Endothelial cell of umbilical vein (primary cell): ENCODE results near the gene AUTS2. TPM values are rescaled to one million over a fixed set of nuclear protein-coding genes. Genes with fewer than 3 reads are reported as not detected.

ENCODE experiments used
- BruUV-seq: library from RNA; stranded (reverse); fragments of 400-500 nt; replicated peaks from 2 replicates; lab custom pipeline; 2021; lab: Mats Ljungman, UMichigan
- CTCF ChIA-PET: fragments of 300-600, 350-600 bp; sonication (Branson Sonifier 250); formaldehyde crosslinking; loops from one replicate; lab custom pipeline; 2021; ENCODE audit warnings: antibody characterized with exemption, inconsistent platforms; lab: Charles Lee
- POLR2A ChIA-PET: fragments of 300-600, 350-600 bp; sonication (Branson Sonifier 250); formaldehyde crosslinking; loops from one replicate; lab custom pipeline; 2021; ENCODE audit warnings: antibody characterized with exemption, inconsistent platforms; lab: Charles Lee
- DNase-seq: peaks from one replicate; pipeline ENCODE4 v3.0.0-alpha.2; 2011; ENCODE audit warnings: low read depth, low spot score
- FAIRE-seq: peaks from 2 replicates; lab custom pipeline; 2011; peaks lifted over from hg19 to GRCh38; lab: Jason Lieb, UNC
- H2AFZ ChIP-seq: 2 replicates; pipeline ENCODE4 v1.6.0; 2012; ENCODE audit warnings: low read depth, low read length, control low read depth, inconsistent platforms
- H3K27ac ChIP-seq: 2 replicates; pipeline ENCODE4 v1.5.1; 2011; ENCODE audit warnings: low read depth, mild to moderate bottlenecking, control low read depth, low read length, moderate library complexity; ENCODE audit not compliant: insufficient read depth
- H3K27me3 ChIP-seq, 2 experiments: 2 replicates each; pipeline versions ENCODE4 v1.6.0 to v1.6.1; 2011; ENCODE audit warnings: low read length in 2 of 2, mixed read lengths in 1 of 2; ENCODE audit not compliant: control insufficient read depth in 2 of 2, insufficient read depth in 2 of 2
- H3K36me3 ChIP-seq, 2 experiments: 2 replicates in 1 of 2; 3 replicates in 1 of 2; pipeline ENCODE4 v1.5.1; 2011; ENCODE audit warnings: low read length in 2 of 2, mild to moderate bottlenecking in 1 of 2, moderate library complexity in 1 of 2; ENCODE audit not compliant: control insufficient read depth in 2 of 2, insufficient read depth in 2 of 2; ENCODE audit errors: extremely low read depth in 1 of 2
- H3K4me1 ChIP-seq: 3 replicates; pipeline ENCODE4 v1.5.1; 2011; ENCODE audit warnings: mild to moderate bottlenecking, low read length; ENCODE audit not compliant: control insufficient read depth, insufficient read depth; ENCODE audit errors: extremely low read depth
- H3K4me2 ChIP-seq: 2 replicates; pipeline ENCODE4 v1.6.1; 2011; ENCODE audit warnings: low read length, control low read depth, mixed read lengths; ENCODE audit not compliant: insufficient read depth
- H3K4me3 ChIP-seq, 3 experiments: fragments of 200-600 bp in 1 of 3; sonication (generic), shearing (Covaris generic) in 1 of 3; replicated peaks in 1 of 3; 2 replicates each; pipeline ENCODE4 v1.5.1; 2011 to 2016; ENCODE audit warnings: control low read depth in 3 of 3, low read length in 3 of 3, mild to moderate bottlenecking in 2 of 3, inconsistent platforms in 1 of 3, low read depth in 1 of 3, moderate library complexity in 1 of 3; ENCODE audit not compliant: insufficient read depth in 1 of 3
- H3K79me2 ChIP-seq: 2 replicates; pipeline ENCODE4 v1.6.0; 2012; ENCODE audit warnings: low read length, inconsistent platforms; ENCODE audit not compliant: control insufficient read depth, insufficient read depth
- H3K9ac ChIP-seq: replicated peaks from 2 replicates; pipeline ENCODE3; 2011; ENCODE audit warnings: low read length, control low read depth; ENCODE audit not compliant: insufficient read depth; ENCODE audit errors: extremely low read depth
- H3K9me1 ChIP-seq: replicated peaks from 3 replicates; pipeline ENCODE4 v1.6.0; 2011; ENCODE audit warnings: mild to moderate bottlenecking, low read length; ENCODE audit not compliant: control insufficient read depth, insufficient read depth; ENCODE audit errors: extremely low read depth
- H3K9me3 ChIP-seq: replicated peaks from 2 replicates; pipeline ENCODE4 v1.5.1; 2012; ENCODE audit warnings: low read length, inconsistent platforms; ENCODE audit not compliant: control insufficient read depth, insufficient read depth
- H4K20me1 ChIP-seq: replicated peaks from 2 replicates; pipeline ENCODE3; 2011; ENCODE audit warnings: mild to moderate bottlenecking, low read length; ENCODE audit not compliant: control insufficient read depth, insufficient read depth; ENCODE audit errors: extremely low read depth
- EZH2 ChIP-seq: IDR thresholded peaks from 2 replicates; pipeline ENCODE4 v1.6.1; 2012; ENCODE audit warnings: borderline replicate concordance, low read depth, mild to moderate bottlenecking, moderate library complexity, low read length, inconsistent platforms; ENCODE audit not compliant: severe bottlenecking
- FOS ChIP-seq: IDR thresholded peaks from 2 replicates; pipeline ENCODE4 v1.6.1; 2011; ENCODE audit warnings: mild to moderate bottlenecking, low read length, moderate library complexity, borderline replicate concordance; ENCODE audit not compliant: insufficient read depth
- GATA2 ChIP-seq: IDR thresholded peaks from 2 replicates; pipeline ENCODE4 v1.7.0; 2011; ENCODE audit warnings: low read depth, mild to moderate bottlenecking, moderate library complexity, mixed read lengths, low read length; ENCODE audit not compliant: insufficient read length, insufficient read depth
- JUN ChIP-seq: IDR thresholded peaks from 2 replicates; pipeline ENCODE4 v1.6.1; 2011; ENCODE audit warnings: borderline replicate concordance, low read depth; ENCODE audit not compliant: insufficient read length, insufficient read depth
- POLR2A ChIP-seq: IDR thresholded peaks from 2 replicates; pipeline ENCODE4 v1.6.1; 2012; ENCODE audit warnings: low read depth, mild to moderate bottlenecking, control low read depth, low read length
- POLR2AphosphoS5 ChIP-seq: IDR thresholded peaks from 2 replicates; pipeline ENCODE4 v1.6.1; 2012; ENCODE audit warnings: low read depth, mild to moderate bottlenecking, control low read depth, low read length, moderate library complexity; ENCODE audit not compliant: insufficient read depth
- dilution Hi-C: fragments of 300-500 bp; cut with MboI; formaldehyde crosslinking; loops from one replicate; pipeline ENCODE4 v1.15.0; 2019; ENCODE audit warnings: low sequenced_read_pairs; ENCODE audit not compliant: extremely low pct_ligation_motif_present
- intact Hi-C: fragments of 100-400 bp; cut with micrococcal nuclease; formaldehyde crosslinking; loops from one replicate; pipeline ENCODE4 v1.10.0; 2022
- polyA plus RNA-seq, 4 experiments: library from polyadenylated mRNA; depleted of rRNA in 3 of 4; stranded (reverse) in 3 of 4; unstranded in 1 of 4; fragments of >200 nt; gene quantifications; 2 replicates each; pipeline versions ENCODE4 v1.2.1 to v1.2.3, GENCODE V29; 2011 to 2012; ENCODE audit warnings: missing spikeins in 1 of 4
- total RNA-seq: library from RNA; stranded (reverse); gene quantifications from 2 replicates; pipeline ENCODE4 v1.2.3, GENCODE V29; 2021
- TF ChIP-seq, protein P1 (sequence below), 2 donors: IDR thresholded peaks; 1 replicate in 1 of 2; 2 replicates in 1 of 2; pipeline ENCODE4 v1.5.1; 2011; ENCODE audit warnings: low read length in 2 of 2, mild to moderate bottlenecking in 2 of 2, moderate library complexity in 2 of 2, control low read depth in 1 of 2, inconsistent platforms in 1 of 2, low read depth in 1 of 2; ENCODE audit not compliant: insufficient read depth in 1 of 2; ENCODE audit errors: extremely low read depth in 1 of 2
- TF ChIP-seq, protein P2 (sequence below): IDR thresholded peaks from 2 replicates; pipeline ENCODE4 v1.6.1; 2011; ENCODE audit not compliant: insufficient read depth, insufficient read length

The AUTS2 gene
- total and polyA plus RNA-seq, 2 donors (not counting 3 experiments of a cell fraction or from before 2014, with no cell fraction given): 0.59 to 8.0 TPM

DNA sequence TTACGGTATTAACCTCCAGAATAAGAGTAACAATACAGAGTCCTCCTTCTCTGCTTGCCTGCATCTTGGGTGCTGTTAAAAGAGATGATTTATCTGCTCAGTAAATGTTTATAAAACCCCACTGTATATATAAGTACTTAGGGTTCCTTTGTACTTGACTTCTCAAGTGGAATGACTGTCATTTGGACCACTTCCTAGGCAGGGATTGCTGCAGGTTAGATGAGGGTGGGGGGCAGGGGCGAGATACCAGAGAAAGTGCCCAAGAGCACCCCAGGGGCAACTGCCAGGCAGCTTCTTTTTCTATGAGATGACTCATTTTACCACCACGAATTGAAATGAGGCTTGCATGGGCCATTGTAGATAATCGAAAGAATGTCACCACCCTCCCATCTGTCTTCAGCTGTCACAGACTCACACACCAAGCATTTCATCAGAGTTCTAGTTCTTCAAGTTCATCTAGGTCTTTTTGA lies 1111.8 kb downstream of the AUTS2 start:
- TF ChIP-seq POLR2AphosphoS5: no peak
- no peak for TF ChIP-seq POLR2A
- TF ChIP-seq GATA2: no peak
- TF ChIP-seq EZH2: no peak
- TF ChIP-seq JUN: no peak
- TF ChIP-seq, protein P1, sequence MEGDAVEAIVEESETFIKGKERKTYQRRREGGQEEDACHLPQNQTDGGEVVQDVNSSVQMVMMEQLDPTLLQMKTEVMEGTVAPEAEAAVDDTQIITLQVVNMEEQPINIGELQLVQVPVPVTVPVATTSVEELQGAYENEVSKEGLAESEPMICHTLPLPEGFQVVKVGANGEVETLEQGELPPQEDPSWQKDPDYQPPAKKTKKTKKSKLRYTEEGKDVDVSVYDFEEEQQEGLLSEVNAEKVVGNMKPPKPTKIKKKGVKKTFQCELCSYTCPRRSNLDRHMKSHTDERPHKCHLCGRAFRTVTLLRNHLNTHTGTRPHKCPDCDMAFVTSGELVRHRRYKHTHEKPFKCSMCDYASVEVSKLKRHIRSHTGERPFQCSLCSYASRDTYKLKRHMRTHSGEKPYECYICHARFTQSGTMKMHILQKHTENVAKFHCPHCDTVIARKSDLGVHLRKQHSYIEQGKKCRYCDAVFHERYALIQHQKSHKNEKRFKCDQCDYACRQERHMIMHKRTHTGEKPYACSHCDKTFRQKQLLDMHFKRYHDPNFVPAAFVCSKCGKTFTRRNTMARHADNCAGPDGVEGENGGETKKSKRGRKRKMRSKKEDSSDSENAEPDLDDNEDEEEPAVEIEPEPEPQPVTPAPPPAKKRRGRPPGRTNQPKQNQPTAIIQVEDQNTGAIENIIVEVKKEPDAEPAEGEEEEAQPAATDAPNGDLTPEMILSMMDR (IDR thresholded peaks at IDR 0.05; ENCODE audit: extremely low read depth in 1 of 2, insufficient read depth in 1 of 2, low read depth in 1 of 2, low read length in 2 of 2): no peak
- TF ChIP-seq FOS: no peak
- TF ChIP-seq, protein P2, sequence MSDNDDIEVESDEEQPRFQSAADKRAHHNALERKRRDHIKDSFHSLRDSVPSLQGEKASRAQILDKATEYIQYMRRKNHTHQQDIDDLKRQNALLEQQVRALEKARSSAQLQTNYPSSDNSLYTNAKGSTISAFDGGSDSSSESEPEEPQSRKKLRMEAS: no peak
- Histone ChIP-seq H3K27me3 (no peaks in the 10 kb centered on the region), H2AFZ (no peak overlapping the region), H4K20me1 (no peaks in the 10 kb centered on the region), H3K9me1 (no peaks in the 10 kb centered on the region), H3K4me3 (no peak overlapping the region), H3K9ac (no peak overlapping the region), H3K36me3 (no peaks in the 10 kb centered on the region), H3K4me2 (no peak overlapping the region), H3K9me3 (no peaks in the 10 kb centered on the region), H3K27ac (no peak overlapping the region), H3K4me1 (peaks cover 6% of the 10 kb centered on the region), H3K79me2 (no peaks in the 10 kb centered on the region)
- no peak for FAIRE-seq
- CTCF ChIA-PET: no interaction called here
- intact Hi-C loops: no loop called here
- no TSS peak for BruUV-seq
- dilution Hi-C loops: no loop called here
- DNase-seq: no peak
- POLR2A ChIA-PET: no interaction called here
